CD8-positive, alpha-beta memory T cell (primary cell): ENCODE measurements around the gene NCKAP5. TPM values are rescaled to one million over a fixed set of nuclear protein-coding genes. Genes with fewer than 3 reads are reported as not detected.

Source experiments
- CTCF ChIA-PET: fragments of 350-600 bp; sonication (Branson Sonifier 250); formaldehyde crosslinking; loops from one replicate; lab custom pipeline; 2021; ENCODE audit warnings: antibody characterized with exemption; lab: Charles Lee
- POLR2A ChIA-PET: fragments of 350-600 bp; sonication (Branson Sonifier 250); formaldehyde crosslinking; loops from one replicate; lab custom pipeline; 2021; ENCODE audit warnings: antibody characterized with exemption; lab: Charles Lee
- DNase-seq, 5 donors: peaks; one replicate each; pipeline versions ENCODE4 v3.0.0 to v3.0.0-alpha.2; 2020 to 2022; ENCODE audit warnings: mixed read lengths in 1 of 5
- H3K27ac ChIP-seq: one replicate; pipeline ENCODE4 v1.7.0; 2013; ENCODE audit warnings: low read depth, mild to moderate bottlenecking, low read length, moderate library complexity
- H3K27me3 ChIP-seq: 2 replicates; pipeline ENCODE4 v1.7.0; 2013; ENCODE audit warnings: low read length, mild to moderate bottlenecking; ENCODE audit not compliant: insufficient read depth, poor library complexity, severe bottlenecking
- H3K36me3 ChIP-seq: 2 replicates; pipeline ENCODE4 v1.7.0; 2013; ENCODE audit warnings: mild to moderate bottlenecking, low read length, moderate library complexity; ENCODE audit not compliant: insufficient read depth
- H3K4me1 ChIP-seq: 2 replicates; pipeline ENCODE4 v1.7.0; 2013; ENCODE audit warnings: mild to moderate bottlenecking, low read length, moderate library complexity; ENCODE audit not compliant: insufficient read depth
- H3K4me3 ChIP-seq: 2 replicates; pipeline ENCODE4 v1.7.0; 2013; ENCODE audit warnings: mild to moderate bottlenecking, low read length
- H3K9me3 ChIP-seq: 2 replicates; pipeline ENCODE4 v1.7.0; 2013; ENCODE audit warnings: mild to moderate bottlenecking, low read length
- H3K27ac Mint-ChIP-seq, 8 donors: one replicate each; pipeline ENCODE4 v1.8.0; 2020 to 2021; ENCODE audit warnings: mixed read lengths in 8 of 8, mild to moderate bottlenecking in 6 of 8, inconsistent platforms in 3 of 8, moderate library complexity in 3 of 8
- H3K27me3 Mint-ChIP-seq, 2 donors: one replicate each; pipeline ENCODE4 v1.8.0; 2020 to 2021; ENCODE audit warnings: mixed read lengths in 2 of 2, mild to moderate bottlenecking in 1 of 2, moderate library complexity in 1 of 2
- H3K36me3 Mint-ChIP-seq, 3 donors: one replicate each; pipeline ENCODE4 v1.8.0; 2020 to 2021; ENCODE audit warnings: mixed read lengths in 3 of 3, inconsistent platforms in 1 of 3, mild to moderate bottlenecking in 1 of 3
- H3K4me1 Mint-ChIP-seq, 3 donors: one replicate each; pipeline ENCODE4 v1.8.0; 2020 to 2021; ENCODE audit warnings: mixed read lengths in 3 of 3, inconsistent platforms in 1 of 3, mild to moderate bottlenecking in 1 of 3
- H3K4me3 Mint-ChIP-seq, 7 donors: one replicate each; pipeline ENCODE4 v1.8.0; 2020 to 2021; ENCODE audit warnings: mixed read lengths in 7 of 7, mild to moderate bottlenecking in 6 of 7, moderate library complexity in 4 of 7, inconsistent platforms in 2 of 7
- H3K9me3 Mint-ChIP-seq, 5 donors: one replicate each; pipeline ENCODE4 v1.8.0; 2020 to 2022; ENCODE audit warnings: mixed read lengths in 5 of 5, mild to moderate bottlenecking in 3 of 5, moderate library complexity in 2 of 5, inconsistent platforms in 1 of 5
- polyA plus RNA-seq: library from polyadenylated mRNA; unstranded; fragments of 300-500 nt; fragmentation: Illumina TruSeq; gene quantifications from one replicate; pipeline ENCODE4 v1.2.3, GENCODE V29; 2021
- total RNA-seq, 2 experiments: library from RNA; stranded (reverse); gene quantifications; one replicate each; pipeline ENCODE4 v1.2.3, GENCODE V29; 2021

NCKAP5 gene
- total and polyA plus RNA-seq, 3 experiments from 2014 or later, result not detected

DNA sequence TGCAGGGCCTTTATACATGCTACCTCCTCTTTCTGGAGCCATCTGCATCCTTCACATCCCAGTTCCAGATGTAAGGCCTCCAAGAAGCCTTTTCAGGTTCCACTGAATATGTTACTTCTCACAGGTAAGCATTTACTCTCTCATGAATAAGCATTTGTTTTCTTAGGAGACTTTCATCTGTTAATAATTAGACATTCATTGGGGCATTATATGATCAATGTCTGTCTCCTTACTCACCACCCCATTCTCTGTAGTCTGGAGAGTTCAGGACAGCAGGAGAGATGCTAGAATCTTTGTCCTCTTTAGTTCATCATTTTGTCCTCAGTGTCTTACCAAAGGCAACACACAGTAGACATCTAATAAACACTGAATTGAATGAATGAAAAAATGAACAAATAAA lies 185.7 kb downstream of the NCKAP5 start:
- Histone ChIP-seq H3K9me3 (no peaks in the 10 kb centered on the region), H3K36me3 (no peaks in the 10 kb centered on the region), H3K4me1 (no peaks in the 10 kb centered on the region), H3K27ac (no peak overlapping the region), H3K27me3 (no peaks in the 10 kb centered on the region), H3K4me3 (no peak overlapping the region)
- ChIA-PET POLR2A (no interaction called here), CTCF (no interaction called here)
- no peak for DNase-seq
- Mint-ChIP-seq H3K4me1 (no peaks in the 10 kb centered on the region), H3K9me3 (peaks cover 0 to 8% (median 3%) of the 10 kb centered on the region in 5 donors), H3K27ac (no peak overlapping the region), H3K4me3 (no peak overlapping the region), H3K36me3 (no peaks in the 10 kb centered on the region), H3K27me3 (no peaks in the 10 kb centered on the region)

DNA sequence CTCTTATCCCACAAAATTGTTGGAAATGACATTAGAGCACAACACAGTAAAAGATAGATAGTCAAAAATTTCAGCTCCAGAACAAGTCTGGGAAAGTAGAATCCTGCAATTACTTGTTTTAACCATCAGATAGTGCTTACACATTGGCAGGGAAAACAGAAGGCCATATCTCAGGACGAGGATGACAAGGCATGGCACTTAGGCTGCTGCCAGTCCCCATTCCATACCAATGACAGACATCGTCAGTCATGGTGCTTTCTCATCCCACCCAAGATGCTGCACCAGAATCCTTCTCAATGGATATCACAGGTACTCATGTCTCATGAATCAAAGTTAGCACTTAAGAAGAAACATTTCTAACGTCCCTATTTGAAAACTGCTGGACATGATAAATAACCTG lies 187.3 kb downstream of the NCKAP5 start:
- peaks cover 0 to 3% (median 0%) of the 10 kb centered on the region in 5 donors for H3K9me3 Mint-ChIP-seq
- CTCF ChIA-PET, result no interaction called here

DNA sequence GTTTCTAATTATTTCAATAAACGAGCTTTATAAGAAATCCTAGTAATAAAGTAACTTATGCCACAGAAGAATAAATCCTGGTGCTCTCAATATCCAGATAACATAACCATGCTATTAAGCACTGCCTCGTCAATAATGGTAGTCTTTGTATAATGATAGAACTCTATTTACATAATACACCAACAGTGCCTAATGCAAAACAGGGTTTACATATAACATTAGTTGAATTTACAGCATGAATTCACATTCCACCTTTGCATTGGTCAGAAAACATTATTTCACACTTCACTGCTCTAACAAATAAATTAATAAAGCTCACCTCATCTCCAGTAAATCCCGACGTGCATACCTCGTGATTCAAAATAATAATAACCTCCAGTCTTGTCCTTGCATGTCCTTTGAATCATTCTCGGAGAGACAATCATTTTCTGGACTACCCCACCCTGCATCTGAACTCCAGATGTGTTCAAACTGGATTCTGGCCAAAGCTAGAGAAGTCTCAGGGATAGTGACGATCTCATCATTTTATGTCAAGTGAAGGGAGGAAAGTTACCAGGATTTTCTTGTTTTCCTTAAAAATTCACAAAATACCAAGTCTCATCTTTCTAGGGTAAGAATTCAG lies 189.2 kb downstream of the NCKAP5 start:
- Mint-ChIP-seq H3K4me1 (no peaks in the 10 kb centered on the region), H3K27me3 (no peaks in the 10 kb centered on the region), H3K4me3 (no peak overlapping the region), H3K27ac (no peak overlapping the region), H3K9me3 (peaks cover 0 to 8% (median 0%) of the 10 kb centered on the region in 5 donors), H3K36me3 (no peaks in the 10 kb centered on the region)
- Histone ChIP-seq H3K27me3 (no peaks in the 10 kb centered on the region), H3K9me3 (no peaks in the 10 kb centered on the region), H3K36me3 (no peaks in the 10 kb centered on the region), H3K27ac (no peak overlapping the region), H3K4me1 (no peaks in the 10 kb centered on the region), H3K4me3 (no peak overlapping the region)
- DNase-seq, result no peak
- POLR2A ChIA-PET, result no interaction called here
- CTCF ChIA-PET, result no interaction called here

More for the DNA sequence above, 187.3 kb downstream of the NCKAP5 start:
- Histone ChIP-seq H3K36me3 (no peaks in the 10 kb centered on the region), H3K4me3 (no peak overlapping the region), H3K27ac (no peak overlapping the region), H3K9me3 (no peaks in the 10 kb centered on the region), H3K27me3 (no peaks in the 10 kb centered on the region), H3K4me1 (no peaks in the 10 kb centered on the region)
- no peak for DNase-seq
- Mint-ChIP-seq H3K27ac (no peak overlapping the region), H3K4me1 (no peaks in the 10 kb centered on the region), H3K36me3 (no peaks in the 10 kb centered on the region), H3K4me3 (no peak overlapping the region), H3K27me3 (no peaks in the 10 kb centered on the region)
- POLR2A ChIA-PET, result no interaction called here

DNA sequence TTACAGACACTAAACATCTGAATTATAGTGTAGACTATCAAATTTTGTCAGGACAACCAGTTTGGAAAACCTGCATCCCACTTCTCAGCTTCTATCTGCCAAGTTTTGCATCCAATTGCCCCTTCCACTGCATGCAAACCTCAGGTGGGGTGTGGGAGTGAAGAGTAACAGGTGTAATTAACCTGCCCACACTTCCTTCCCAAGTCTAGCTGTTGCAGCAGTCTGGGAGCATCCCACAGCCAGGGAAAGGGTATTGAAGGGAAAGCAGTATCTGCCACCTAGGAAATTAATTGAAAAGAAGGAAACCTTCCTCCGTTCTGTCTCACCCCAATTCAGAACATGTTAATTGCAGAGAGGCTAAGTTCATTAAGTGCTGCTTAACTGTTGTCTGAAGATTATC lies 189.9 kb downstream of the NCKAP5 start:
- Histone ChIP-seq H3K36me3 (no peaks in the 10 kb centered on the region), H3K4me3 (no peak overlapping the region), H3K27me3 (no peaks in the 10 kb centered on the region), H3K4me1 (no peaks in the 10 kb centered on the region), H3K9me3 (no peaks in the 10 kb centered on the region), H3K27ac (no peak overlapping the region)
- Mint-ChIP-seq H3K27me3 (no peaks in the 10 kb centered on the region), H3K4me1 (no peaks in the 10 kb centered on the region), H3K36me3 (no peaks in the 10 kb centered on the region), H3K27ac (no peak overlapping the region), H3K4me3 (no peak overlapping the region), H3K9me3 (peaks cover 0 to 8% (median 3%) of the 10 kb centered on the region in 5 donors)
- POLR2A ChIA-PET, result no interaction called here
- no peak for DNase-seq
- CTCF ChIA-PET, result no interaction called here

DNA sequence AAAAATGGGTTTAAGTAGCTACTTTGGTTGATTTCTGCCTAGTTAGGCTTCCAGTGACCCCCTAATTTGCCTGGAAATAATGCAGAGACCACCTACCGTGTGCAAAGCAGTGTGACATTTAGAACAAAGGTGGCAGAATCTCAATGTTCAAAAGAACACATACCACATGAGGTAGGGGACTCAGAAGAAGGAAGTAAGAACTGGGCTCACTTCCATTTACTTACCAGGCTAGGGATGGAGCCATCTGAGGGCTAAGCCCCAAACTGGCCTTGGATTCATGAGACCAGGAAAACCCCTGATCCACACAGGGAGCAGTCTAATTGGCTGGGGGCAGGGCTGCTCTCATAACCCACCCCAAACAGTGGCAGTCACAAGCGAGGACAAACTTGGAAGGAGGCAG lies 190.7 kb downstream of the NCKAP5 start:
- H3K27me3 Mint-ChIP-seq, result no peaks in the 10 kb centered on the region
- H3K36me3 Mint-ChIP-seq, result no peaks in the 10 kb centered on the region
- no peaks in the 10 kb centered on the region for H3K4me1 Mint-ChIP-seq
- peaks cover 2 to 8% (median 4%) of the 10 kb centered on the region in 5 donors for H3K9me3 Mint-ChIP-seq
- no peak overlapping the region for H3K4me3 Mint-ChIP-seq
- Histone ChIP-seq H3K4me3 (no peak overlapping the region), H3K36me3 (no peaks in the 10 kb centered on the region), H3K9me3 (no peaks in the 10 kb centered on the region), H3K27me3 (no peaks in the 10 kb centered on the region), H3K4me1 (no peaks in the 10 kb centered on the region), H3K27ac (no peak overlapping the region)
- no peak for DNase-seq
- no peak overlapping the region for H3K27ac Mint-ChIP-seq
- CTCF ChIA-PET, result no interaction called here
- POLR2A ChIA-PET, result no interaction called here

DNA sequence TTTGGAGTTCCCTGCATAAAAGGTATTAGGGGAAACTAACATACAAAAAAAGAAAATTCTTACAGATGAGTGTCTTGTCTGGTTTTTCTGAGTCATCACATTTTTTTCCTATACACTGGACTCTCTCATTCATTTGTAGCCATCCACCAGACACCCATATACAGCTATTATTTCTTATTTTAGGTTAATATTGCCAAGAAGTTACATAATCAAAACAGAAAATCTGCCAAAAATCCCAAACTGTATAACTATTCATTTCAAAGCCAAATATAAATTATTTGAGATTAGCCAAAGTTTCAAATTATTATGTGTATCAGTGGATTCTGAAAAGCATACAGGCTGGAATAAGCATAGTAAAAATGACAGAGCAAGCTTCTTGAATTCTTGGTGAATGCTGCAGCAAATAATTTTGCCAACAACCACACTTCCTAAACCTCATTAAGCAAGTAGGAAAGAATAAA lies 191.2 kb downstream of the NCKAP5 start:
- Mint-ChIP-seq H3K27me3 (peaks cover 0 to under 1% of the 10 kb centered on the region in 2 donors), H3K4me1 (no peaks in the 10 kb centered on the region), H3K27ac (no peak overlapping the region), H3K9me3 (peaks cover 2 to 8% (median 4%) of the 10 kb centered on the region in 5 donors), H3K4me3 (no peak overlapping the region), H3K36me3 (no peaks in the 10 kb centered on the region)
- H3K9me3 ChIP-seq, result no peaks in the 10 kb centered on the region
- H3K4me3 ChIP-seq, result no peak overlapping the region
- H3K27me3 ChIP-seq, result no peaks in the 10 kb centered on the region
- no peaks in the 10 kb centered on the region for H3K36me3 ChIP-seq
- no peaks in the 10 kb centered on the region for H3K4me1 ChIP-seq
- no peak overlapping the region for H3K27ac ChIP-seq
- ChIA-PET CTCF (no interaction called here), POLR2A (no interaction called here)
- no peak for DNase-seq

DNA sequence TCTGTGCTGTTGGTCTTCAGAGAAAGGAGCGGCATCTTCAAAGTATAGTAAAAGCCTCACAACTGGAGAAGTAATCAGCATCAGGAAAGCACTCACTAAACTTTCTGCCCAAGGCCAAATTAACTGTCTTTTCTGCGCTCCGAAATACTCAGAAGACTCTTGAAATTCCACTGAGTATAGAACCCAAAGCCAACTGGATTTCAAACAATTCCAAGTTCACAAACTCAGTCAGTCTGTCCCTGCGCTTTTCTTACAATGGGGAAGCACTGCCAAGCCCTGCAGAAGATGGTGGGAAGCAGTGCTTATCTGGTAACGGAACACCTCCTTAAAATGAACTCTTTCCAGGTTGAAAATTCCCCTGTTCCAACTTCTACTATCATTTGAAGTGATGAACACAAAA lies 193.5 kb downstream of the NCKAP5 start:
- ChIA-PET POLR2A (no interaction called here), CTCF (no interaction called here)
- no peak overlapping the region for H3K27ac Mint-ChIP-seq
- H3K4me3 ChIP-seq, result no peak overlapping the region
- no peaks in the 10 kb centered on the region for H3K36me3 ChIP-seq
- H3K9me3 Mint-ChIP-seq, result peaks cover 2 to 13% (median 7%) of the 10 kb centered on the region in 5 donors
- H3K9me3 ChIP-seq, result no peaks in the 10 kb centered on the region
- H3K4me1 ChIP-seq, result no peaks in the 10 kb centered on the region
- no peaks in the 10 kb centered on the region for H3K36me3 Mint-ChIP-seq
- no peak for DNase-seq
- no peak overlapping the region for H3K4me3 Mint-ChIP-seq
- H3K27me3 Mint-ChIP-seq, result peaks cover 0 to 3% of the 10 kb centered on the region in 2 donors
- H3K4me1 Mint-ChIP-seq, result no peaks in the 10 kb centered on the region
- no peaks in the 10 kb centered on the region for H3K27me3 ChIP-seq
- H3K27ac ChIP-seq, result no peak overlapping the region

DNA sequence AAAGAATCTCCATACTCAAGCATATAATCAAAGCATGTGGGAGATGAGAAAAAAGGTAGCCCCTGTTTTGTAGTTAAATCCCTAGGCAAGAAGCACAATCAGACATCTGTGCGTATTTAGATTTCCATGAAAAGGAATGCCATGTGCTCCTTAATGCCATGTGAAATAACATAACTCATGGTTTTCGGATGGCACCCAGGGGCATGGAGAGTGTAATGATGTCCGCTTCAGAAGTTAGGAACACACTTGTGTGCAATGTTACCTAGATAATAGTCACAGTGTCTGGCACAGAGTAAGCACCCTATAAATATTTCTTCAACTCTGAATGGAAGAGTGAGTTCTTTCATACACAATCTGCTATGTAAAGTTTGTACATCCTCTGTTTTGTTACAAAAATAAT lies 197.0 kb downstream of the NCKAP5 start:
- Mint-ChIP-seq H3K4me1 (no peaks in the 10 kb centered on the region), H3K36me3 (no peaks in the 10 kb centered on the region), H3K27ac (no peak overlapping the region), H3K4me3 (no peak overlapping the region), H3K27me3 (peaks cover 0 to 3% of the 10 kb centered on the region in 2 donors), H3K9me3 (peaks cover 4 to 13% (median 7%) of the 10 kb centered on the region in 5 donors)
- H3K27ac ChIP-seq, result no peak overlapping the region
- H3K36me3 ChIP-seq, result no peaks in the 10 kb centered on the region
- H3K4me1 ChIP-seq, result no peaks in the 10 kb centered on the region
- ChIA-PET POLR2A (no interaction called here), CTCF (no interaction called here)
- H3K4me3 ChIP-seq, result no peak overlapping the region
- no peaks in the 10 kb centered on the region for H3K9me3 ChIP-seq
- no peak for DNase-seq
- H3K27me3 ChIP-seq, result no peaks in the 10 kb centered on the region
